ENCODE measurements around the gene P2RX3. TPM values are rescaled to one million over a fixed set of nuclear protein-coding genes. Genes with fewer than 3 reads are reported as not detected.

Gene P2RX3
- total and polyA plus RNA-seq, 2 experiments from 2014 or later, result 0.15 to 0.35 TPM

- TF ChIP-seq, protein P1, sequence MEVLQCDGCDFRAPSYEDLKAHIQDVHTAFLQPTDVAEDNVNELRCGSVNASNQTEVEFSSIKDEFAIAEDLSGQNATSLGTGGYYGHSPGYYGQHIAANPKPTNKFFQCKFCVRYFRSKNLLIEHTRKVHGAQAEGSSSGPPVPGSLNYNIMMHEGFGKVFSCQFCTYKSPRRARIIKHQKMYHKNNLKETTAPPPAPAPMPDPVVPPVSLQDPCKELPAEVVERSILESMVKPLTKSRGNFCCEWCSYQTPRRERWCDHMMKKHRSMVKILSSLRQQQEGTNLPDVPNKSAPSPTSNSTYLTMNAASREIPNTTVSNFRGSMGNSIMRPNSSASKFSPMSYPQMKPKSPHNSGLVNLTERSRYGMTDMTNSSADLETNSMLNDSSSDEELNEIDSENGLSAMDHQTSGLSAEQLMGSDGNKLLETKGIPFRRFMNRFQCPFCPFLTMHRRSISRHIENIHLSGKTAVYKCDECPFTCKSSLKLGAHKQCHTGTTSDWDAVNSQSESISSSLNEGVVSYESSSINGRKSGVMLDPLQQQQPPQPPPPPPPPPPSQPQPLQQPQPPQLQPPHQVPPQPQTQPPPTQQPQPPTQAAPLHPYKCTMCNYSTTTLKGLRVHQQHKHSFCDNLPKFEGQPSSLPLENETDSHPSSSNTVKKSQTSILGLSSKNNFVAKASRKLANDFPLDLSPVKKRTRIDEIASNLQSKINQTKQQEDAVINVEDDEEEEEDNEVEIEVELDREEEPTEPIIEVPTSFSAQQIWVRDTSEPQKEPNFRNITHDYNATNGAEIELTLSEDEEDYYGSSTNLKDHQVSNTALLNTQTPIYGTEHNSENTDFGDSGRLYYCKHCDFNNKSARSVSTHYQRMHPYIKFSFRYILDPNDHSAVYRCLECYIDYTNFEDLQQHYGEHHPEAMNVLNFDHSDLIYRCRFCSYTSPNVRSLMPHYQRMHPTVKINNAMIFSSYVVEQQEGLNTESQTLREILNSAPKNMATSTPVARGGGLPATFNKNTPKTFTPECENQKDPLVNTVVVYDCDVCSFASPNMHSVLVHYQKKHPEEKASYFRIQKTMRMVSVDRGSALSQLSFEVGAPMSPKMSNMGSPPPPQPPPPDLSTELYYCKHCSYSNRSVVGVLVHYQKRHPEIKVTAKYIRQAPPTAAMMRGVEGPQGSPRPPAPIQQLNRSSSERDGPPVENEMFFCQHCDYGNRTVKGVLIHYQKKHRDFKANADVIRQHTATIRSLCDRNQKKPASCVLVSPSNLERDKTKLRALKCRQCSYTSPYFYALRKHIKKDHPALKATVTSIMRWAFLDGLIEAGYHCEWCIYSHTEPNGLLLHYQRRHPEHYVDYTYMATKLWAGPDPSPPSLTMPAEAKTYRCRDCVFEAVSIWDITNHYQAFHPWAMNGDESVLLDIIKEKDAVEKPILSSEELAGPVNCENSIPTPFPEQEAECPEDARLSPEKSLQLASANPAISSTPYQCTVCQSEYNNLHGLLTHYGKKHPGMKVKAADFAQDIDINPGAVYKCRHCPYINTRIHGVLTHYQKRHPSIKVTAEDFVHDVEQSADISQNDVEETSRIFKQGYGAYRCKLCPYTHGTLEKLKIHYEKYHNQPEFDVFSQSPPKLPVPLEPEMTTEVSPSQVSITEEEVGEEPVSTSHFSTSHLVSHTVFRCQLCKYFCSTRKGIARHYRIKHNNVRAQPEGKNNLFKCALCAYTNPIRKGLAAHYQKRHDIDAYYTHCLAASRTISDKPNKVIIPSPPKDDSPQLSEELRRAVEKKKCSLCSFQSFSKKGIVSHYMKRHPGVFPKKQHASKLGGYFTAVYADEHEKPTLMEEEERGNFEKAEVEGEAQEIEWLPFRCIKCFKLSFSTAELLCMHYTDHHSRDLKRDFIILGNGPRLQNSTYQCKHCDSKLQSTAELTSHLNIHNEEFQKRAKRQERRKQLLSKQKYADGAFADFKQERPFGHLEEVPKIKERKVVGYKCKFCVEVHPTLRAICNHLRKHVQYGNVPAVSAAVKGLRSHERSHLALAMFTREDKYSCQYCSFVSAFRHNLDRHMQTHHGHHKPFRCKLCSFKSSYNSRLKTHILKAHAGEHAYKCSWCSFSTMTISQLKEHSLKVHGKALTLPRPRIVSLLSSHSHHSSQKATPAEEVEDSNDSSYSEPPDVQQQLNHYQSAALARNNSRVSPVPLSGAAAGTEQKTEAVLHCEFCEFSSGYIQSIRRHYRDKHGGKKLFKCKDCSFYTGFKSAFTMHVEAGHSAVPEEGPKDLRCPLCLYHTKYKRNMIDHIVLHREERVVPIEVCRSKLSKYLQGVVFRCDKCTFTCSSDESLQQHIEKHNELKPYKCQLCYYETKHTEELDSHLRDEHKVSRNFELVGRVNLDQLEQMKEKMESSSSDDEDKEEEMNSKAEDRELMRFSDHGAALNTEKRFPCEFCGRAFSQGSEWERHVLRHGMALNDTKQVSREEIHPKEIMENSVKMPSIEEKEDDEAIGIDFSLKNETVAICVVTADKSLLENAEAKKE (CRISPR knock-in tag; IDR thresholded peaks at IDR 0.05), result no peak
- TF ChIP-seq NANOG (IDR thresholded peaks at IDR 0.05; ENCODE audit: borderline replicate concordance), result no peak
- no peak for TF ChIP-seq REST (IDR thresholded peaks at IDR 0.05; ENCODE audit: unreplicated experiment)
- no peak for TF ChIP-seq STAT1 (IDR thresholded peaks at IDR 0.05; ENCODE audit: unreplicated experiment)
- TF ChIP-seq, protein P2, sequence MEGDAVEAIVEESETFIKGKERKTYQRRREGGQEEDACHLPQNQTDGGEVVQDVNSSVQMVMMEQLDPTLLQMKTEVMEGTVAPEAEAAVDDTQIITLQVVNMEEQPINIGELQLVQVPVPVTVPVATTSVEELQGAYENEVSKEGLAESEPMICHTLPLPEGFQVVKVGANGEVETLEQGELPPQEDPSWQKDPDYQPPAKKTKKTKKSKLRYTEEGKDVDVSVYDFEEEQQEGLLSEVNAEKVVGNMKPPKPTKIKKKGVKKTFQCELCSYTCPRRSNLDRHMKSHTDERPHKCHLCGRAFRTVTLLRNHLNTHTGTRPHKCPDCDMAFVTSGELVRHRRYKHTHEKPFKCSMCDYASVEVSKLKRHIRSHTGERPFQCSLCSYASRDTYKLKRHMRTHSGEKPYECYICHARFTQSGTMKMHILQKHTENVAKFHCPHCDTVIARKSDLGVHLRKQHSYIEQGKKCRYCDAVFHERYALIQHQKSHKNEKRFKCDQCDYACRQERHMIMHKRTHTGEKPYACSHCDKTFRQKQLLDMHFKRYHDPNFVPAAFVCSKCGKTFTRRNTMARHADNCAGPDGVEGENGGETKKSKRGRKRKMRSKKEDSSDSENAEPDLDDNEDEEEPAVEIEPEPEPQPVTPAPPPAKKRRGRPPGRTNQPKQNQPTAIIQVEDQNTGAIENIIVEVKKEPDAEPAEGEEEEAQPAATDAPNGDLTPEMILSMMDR (conservative IDR thresholded peaks at IDR 0.05; ENCODE audit: low read depth in 2 of 2), result no peak
- TF ChIP-seq ZNF114 (CRISPR knock-in tag; IDR thresholded peaks at IDR 0.05), result no peak
- TF ChIP-seq ZNF331 (CRISPR knock-in tag; IDR thresholded peaks at IDR 0.05; ENCODE audit: low read depth), result no peak
These were observed 30.7 kb downstream of the P2RX3 start (continued) for GRCh38 chr11:57368845-57369232.
